Panc1 (cell line): ENCODE results near the gene CNMD. TPM values are rescaled to one million over a fixed set of nuclear protein-coding genes. Genes with fewer than 3 reads are reported as not detected.

Experiments
- ATAC-seq: fragments of 200-7000 bp; cut with Tn5 transposase; 2 replicates; pipeline ENCODE4 v1.9.1; 2020; ENCODE audit warnings: mild to moderate bottlenecking, moderate library complexity
- Bru-seq: library from RNA; stranded (reverse); fragments of 400-500 nt; gene quantifications from one replicate; lab custom pipeline; 2021; lab: Mats Ljungman, UMichigan
- BruChase-seq, 2 experiments: library from RNA; stranded (reverse); fragments of 400-500 nt; gene quantifications; one replicate each; lab custom pipeline; 2021; lab: Mats Ljungman, UMichigan
- BruUV-seq: library from RNA; stranded (reverse); fragments of 400-500 nt; replicated peaks from 2 replicates; lab custom pipeline; 2021; lab: Mats Ljungman, UMichigan
- CTCF ChIA-PET: fragments of 300-600 bp; sonication (Branson Sonifier 250); formaldehyde crosslinking; loops from one replicate; lab custom pipeline; 2022; ENCODE audit warnings: antibody characterized with exemption; lab: Charles Lee
- POLR2A ChIA-PET: fragments of 300-600 bp; sonication (Branson Sonifier 250); formaldehyde crosslinking; loops from one replicate; lab custom pipeline; 2022; ENCODE audit warnings: antibody characterized with exemption; lab: Charles Lee
- DNase-seq: peaks from one replicate; pipeline ENCODE4 v3.0.0-alpha.2; 2010; ENCODE audit warnings: low read depth, low spot score
- H3K27ac ChIP-seq: 2 replicates; pipeline ENCODE4 v1.5.1; 2011; ENCODE audit warnings: mild to moderate bottlenecking, low read length, inconsistent platforms
- H3K27me3 ChIP-seq: fragments of 200-500 bp; sonication (Bioruptor generic); 2 replicates; pipeline ENCODE4 v1.6.0; 2014; ENCODE audit warnings: low read length, inconsistent platforms; ENCODE audit not compliant: control insufficient read depth, insufficient read depth
- H3K36me3 ChIP-seq: fragments of 200-500 bp; sonication (Bioruptor generic); 2 replicates; pipeline ENCODE4 v1.5.1; 2014; ENCODE audit warnings: inconsistent platforms, mild to moderate bottlenecking, low read length, moderate library complexity; ENCODE audit not compliant: control insufficient read depth, insufficient read depth
- H3K4me1 ChIP-seq: 2 replicates; pipeline ENCODE4 v1.5.1; 2011; ENCODE audit warnings: inconsistent platforms, mild to moderate bottlenecking, low read length, moderate library complexity; ENCODE audit not compliant: control insufficient read depth, insufficient read depth
- H3K4me3 ChIP-seq, 2 experiments: 2 replicates each; pipeline ENCODE4 v1.5.1; 2011 to 2012; ENCODE audit warnings: low read depth in 2 of 2, low read length in 2 of 2, mild to moderate bottlenecking in 2 of 2, inconsistent platforms in 1 of 2, moderate library complexity in 1 of 2
- H3K9me3 ChIP-seq: fragments of 200-500 bp; sonication (Bioruptor generic); 2 replicates; pipeline ENCODE4 v1.5.1; 2014; ENCODE audit warnings: low read depth, mild to moderate bottlenecking, inconsistent platforms, low read length, moderate library complexity; ENCODE audit not compliant: control insufficient read depth, insufficient read depth
- POLR2AphosphoS5 ChIP-seq: IDR thresholded peaks from 2 replicates; pipeline ENCODE4 v1.6.1; 2012; ENCODE audit warnings: mild to moderate bottlenecking, low read depth, low read length, moderate library complexity
- SIN3A ChIP-seq: IDR thresholded peaks from 2 replicates; pipeline ENCODE4 v1.6.1; 2012; ENCODE audit warnings: low read depth, mild to moderate bottlenecking, low read length, moderate library complexity, borderline replicate concordance; ENCODE audit not compliant: insufficient read depth
- TCF7L2 ChIP-seq: IDR thresholded peaks from 2 replicates; pipeline ENCODE4 v1.6.1; 2011; ENCODE audit warnings: mild to moderate bottlenecking, low read depth, low read length, inconsistent platforms
- in situ Hi-C: cut with HindIII; loops from 2 replicates; pipeline ENCODE4 v1.10.0; 2016; ENCODE audit warnings: low sequenced_read_pairs, low pct_unique_long_range_greater_than_20kb
- intact Hi-C: fragments of 100-400 bp; cut with micrococcal nuclease; formaldehyde crosslinking; loops from one replicate; pipeline ENCODE4 v1.10.0; 2022; ENCODE audit not compliant: unreplicated experiment
- long read RNA-seq: library from polyadenylated mRNA; unstranded; transcript quantifications from one replicate; pipeline ENCODE4 v2.0.0, GENCODE V29; 2021; ENCODE audit not compliant: unreplicated experiment
- polyA plus RNA-seq: library from polyadenylated mRNA; unstranded; fragments of >200 nt; gene quantifications from one replicate; pipeline ENCODE4 v1.2.1, GENCODE V29; 2012; ENCODE audit warnings: missing spikeins; ENCODE audit not compliant: insufficient read length
- total RNA-seq: library from RNA; stranded (reverse); gene quantifications from one replicate; pipeline ENCODE4 v1.2.1, GENCODE V29; 2021; ENCODE audit not compliant: unreplicated experiment
- TF ChIP-seq, protein P1 (sequence below): fragments of 450-650 bp; IDR thresholded peaks from 2 replicates; pipeline ENCODE4 v1.5.1; 2017; ENCODE audit warnings: mild to moderate bottlenecking
- TF ChIP-seq, protein P2 (sequence below), 2 experiments: IDR thresholded peaks; 2 replicates each; pipeline ENCODE4 v1.6.1; 2011 to 2012; ENCODE audit warnings: low read depth in 2 of 2, control low read depth in 1 of 2, low read length in 1 of 2, mild to moderate bottlenecking in 1 of 2, moderate library complexity in 1 of 2; ENCODE audit not compliant: insufficient read depth in 1 of 2

The CNMD gene
- total RNA-seq (not detected), Bru-seq, nascent RNA (not detected), BruChase-seq, experiment 1, labeled RNA remaining after a 2-hour chase (not detected), BruChase-seq, experiment 2, labeled RNA remaining after a 6-hour chase (not detected)
- polyA plus RNA-seq: not detected
- long read RNA-seq: 0 reads

DNA sequence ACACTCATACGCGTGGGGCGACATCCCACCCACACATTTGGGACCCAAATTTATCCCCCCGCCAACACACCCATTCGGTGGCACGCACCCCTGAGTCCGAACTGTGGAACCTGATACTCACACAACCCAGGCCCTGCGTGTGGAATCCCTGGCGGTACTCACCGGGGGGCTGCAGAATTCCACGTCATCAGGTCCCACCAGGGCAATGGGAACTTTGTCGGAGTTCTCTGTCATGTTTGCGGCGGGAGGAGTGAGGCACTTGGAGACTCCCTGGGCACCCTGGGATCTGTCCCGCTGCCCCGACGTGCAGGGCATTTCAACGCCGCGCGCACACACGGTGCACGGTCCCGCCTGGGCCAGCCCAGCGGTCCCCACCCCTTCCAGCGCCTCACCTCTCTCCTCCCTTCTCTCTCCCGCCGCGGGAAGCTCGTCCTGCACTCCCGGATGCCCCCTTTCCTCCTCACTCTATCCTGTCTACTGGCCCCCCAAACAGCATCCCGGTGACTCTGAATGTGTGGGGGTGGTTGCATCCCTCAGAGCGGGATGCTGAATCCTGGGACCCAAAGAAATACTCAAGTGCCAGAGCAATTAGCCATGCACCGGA, at the start of gene CNMD:
Gene CNMD, minus strand, starts transcription at position 353 of the 604 bp plus-strand sequence. Its CDS starts 119 bp downstream, at position 234.
- DNase-seq: no peak
- in situ Hi-C loops (no loop called here), intact Hi-C loops (no loop called here)
- no peaks in the 10 kb centered on the region for H3K27me3 ChIP-seq
- no TSS peak for BruUV-seq
- H3K4me3 ChIP-seq: no peak within 1 kb of the TSS
- CTCF ChIA-PET: no interaction called here
- TF ChIP-seq SIN3A (no peak), TCF7L2 (no peak)
- TF ChIP-seq, protein P1, sequence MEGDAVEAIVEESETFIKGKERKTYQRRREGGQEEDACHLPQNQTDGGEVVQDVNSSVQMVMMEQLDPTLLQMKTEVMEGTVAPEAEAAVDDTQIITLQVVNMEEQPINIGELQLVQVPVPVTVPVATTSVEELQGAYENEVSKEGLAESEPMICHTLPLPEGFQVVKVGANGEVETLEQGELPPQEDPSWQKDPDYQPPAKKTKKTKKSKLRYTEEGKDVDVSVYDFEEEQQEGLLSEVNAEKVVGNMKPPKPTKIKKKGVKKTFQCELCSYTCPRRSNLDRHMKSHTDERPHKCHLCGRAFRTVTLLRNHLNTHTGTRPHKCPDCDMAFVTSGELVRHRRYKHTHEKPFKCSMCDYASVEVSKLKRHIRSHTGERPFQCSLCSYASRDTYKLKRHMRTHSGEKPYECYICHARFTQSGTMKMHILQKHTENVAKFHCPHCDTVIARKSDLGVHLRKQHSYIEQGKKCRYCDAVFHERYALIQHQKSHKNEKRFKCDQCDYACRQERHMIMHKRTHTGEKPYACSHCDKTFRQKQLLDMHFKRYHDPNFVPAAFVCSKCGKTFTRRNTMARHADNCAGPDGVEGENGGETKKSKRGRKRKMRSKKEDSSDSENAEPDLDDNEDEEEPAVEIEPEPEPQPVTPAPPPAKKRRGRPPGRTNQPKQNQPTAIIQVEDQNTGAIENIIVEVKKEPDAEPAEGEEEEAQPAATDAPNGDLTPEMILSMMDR: no peak
- H3K27ac ChIP-seq: no peak within 1 kb of the TSS
- H3K4me1 ChIP-seq: no peaks in the 10 kb centered on the region
- no peaks in the 10 kb centered on the region for H3K36me3 ChIP-seq
- POLR2A ChIA-PET: no interaction called here
- ATAC-seq: no peak
- no peaks in the 10 kb centered on the region for H3K9me3 ChIP-seq

GRCh38 chr13:52788011-52788410, 48.4 kb upstream of the CNMD start:
- Histone ChIP-seq H3K4me1 (no peaks in the 10 kb centered on the region), H3K27ac (no peak overlapping the region), H3K27me3 (no peaks in the 10 kb centered on the region), H3K9me3 (no peaks in the 10 kb centered on the region), H3K36me3 (no peaks in the 10 kb centered on the region), H3K4me3 (no peak overlapping the region)
- in situ Hi-C loops: no loop called here
- POLR2A ChIA-PET: no interaction called here
- no peak for TF ChIP-seq POLR2AphosphoS5
- TF ChIP-seq, protein P2, sequence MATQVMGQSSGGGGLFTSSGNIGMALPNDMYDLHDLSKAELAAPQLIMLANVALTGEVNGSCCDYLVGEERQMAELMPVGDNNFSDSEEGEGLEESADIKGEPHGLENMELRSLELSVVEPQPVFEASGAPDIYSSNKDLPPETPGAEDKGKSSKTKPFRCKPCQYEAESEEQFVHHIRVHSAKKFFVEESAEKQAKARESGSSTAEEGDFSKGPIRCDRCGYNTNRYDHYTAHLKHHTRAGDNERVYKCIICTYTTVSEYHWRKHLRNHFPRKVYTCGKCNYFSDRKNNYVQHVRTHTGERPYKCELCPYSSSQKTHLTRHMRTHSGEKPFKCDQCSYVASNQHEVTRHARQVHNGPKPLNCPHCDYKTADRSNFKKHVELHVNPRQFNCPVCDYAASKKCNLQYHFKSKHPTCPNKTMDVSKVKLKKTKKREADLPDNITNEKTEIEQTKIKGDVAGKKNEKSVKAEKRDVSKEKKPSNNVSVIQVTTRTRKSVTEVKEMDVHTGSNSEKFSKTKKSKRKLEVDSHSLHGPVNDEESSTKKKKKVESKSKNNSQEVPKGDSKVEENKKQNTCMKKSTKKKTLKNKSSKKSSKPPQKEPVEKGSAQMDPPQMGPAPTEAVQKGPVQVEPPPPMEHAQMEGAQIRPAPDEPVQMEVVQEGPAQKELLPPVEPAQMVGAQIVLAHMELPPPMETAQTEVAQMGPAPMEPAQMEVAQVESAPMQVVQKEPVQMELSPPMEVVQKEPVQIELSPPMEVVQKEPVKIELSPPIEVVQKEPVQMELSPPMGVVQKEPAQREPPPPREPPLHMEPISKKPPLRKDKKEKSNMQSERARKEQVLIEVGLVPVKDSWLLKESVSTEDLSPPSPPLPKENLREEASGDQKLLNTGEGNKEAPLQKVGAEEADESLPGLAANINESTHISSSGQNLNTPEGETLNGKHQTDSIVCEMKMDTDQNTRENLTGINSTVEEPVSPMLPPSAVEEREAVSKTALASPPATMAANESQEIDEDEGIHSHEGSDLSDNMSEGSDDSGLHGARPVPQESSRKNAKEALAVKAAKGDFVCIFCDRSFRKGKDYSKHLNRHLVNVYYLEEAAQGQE (IDR thresholded peaks at IDR 0.05; ENCODE audit: insufficient read depth in 1 of 2, low read depth in 2 of 2, low read length in 1 of 2): no peak
- TF ChIP-seq, protein P1: no peak
- no peak for TF ChIP-seq SIN3A
- no peak for TF ChIP-seq TCF7L2
- ATAC-seq (no peak), DNase-seq (no peak)
- intact Hi-C loops: no loop called here
- CTCF ChIA-PET: no interaction called here
- no TSS peak for BruUV-seq
